Keratinocyte (primary cell): ENCODE data around the gene GPC4. TPM values are rescaled to one million over a fixed set of nuclear protein-coding genes. Genes with fewer than 3 reads are reported as not detected.

Experiments used
- DNase-seq: peaks from one replicate; pipeline ENCODE4 v3.0.0-alpha.2; 2011; ENCODE audit warnings: low read depth, missing footprints, low spot score
- FAIRE-seq: peaks from 2 replicates; lab custom pipeline; 2011; peaks lifted over from hg19 to GRCh38; lab: Jason Lieb, UNC
- H2AFZ ChIP-seq: 2 replicates; pipeline ENCODE4 v1.6.0; 2012; ENCODE audit warnings: low read length, control low read depth, inconsistent platforms; ENCODE audit not compliant: control insufficient read depth
- H3K27ac ChIP-seq: 2 replicates; pipeline ENCODE4 v1.5.1; 2011; ENCODE audit warnings: low read length; ENCODE audit not compliant: control insufficient read depth, insufficient read depth
- H3K27me3 ChIP-seq: 3 replicates; pipeline ENCODE4 v1.6.0; 2011; ENCODE audit warnings: low read length; ENCODE audit not compliant: control insufficient read depth, insufficient read depth; ENCODE audit errors: extremely low read depth
- H3K36me3 ChIP-seq, 2 experiments: 2 replicates in 1 of 2; 3 replicates in 1 of 2; pipeline ENCODE4 v1.5.1; 2011; ENCODE audit warnings: low read length in 2 of 2, mild to moderate bottlenecking in 1 of 2; ENCODE audit not compliant: control insufficient read depth in 2 of 2, insufficient read depth in 2 of 2; ENCODE audit errors: extremely low read depth in 1 of 2
- H3K4me1 ChIP-seq: 3 replicates; pipeline ENCODE4 v1.5.1; 2011; ENCODE audit warnings: low read length; ENCODE audit not compliant: control insufficient read depth, insufficient read depth; ENCODE audit errors: extremely low read depth
- H3K4me2 ChIP-seq: 3 replicates; pipeline ENCODE4 v1.6.0; 2011; ENCODE audit warnings: low read depth, low read length; ENCODE audit not compliant: control insufficient read depth, insufficient read depth; ENCODE audit errors: extremely low read depth
- H3K4me3 ChIP-seq, 3 experiments: fragments of 200-600 bp in 1 of 3; sonication (generic) in 1 of 3; 2 replicates in 2 of 3; 3 replicates in 1 of 3; pipeline ENCODE4 v1.5.1; 2011 to 2016; ENCODE audit warnings: low read length in 3 of 3, mild to moderate bottlenecking in 3 of 3, control low read depth in 2 of 3, inconsistent platforms in 1 of 3, low read depth in 1 of 3, mixed read lengths in 1 of 3, mixed run types in 1 of 3, moderate library complexity in 1 of 3; ENCODE audit not compliant: control insufficient read depth in 2 of 3, insufficient read depth in 2 of 3; ENCODE audit errors: extremely low read depth in 1 of 3
- H3K79me2 ChIP-seq: 2 replicates; pipeline ENCODE4 v1.6.0; 2012; ENCODE audit warnings: low read length; ENCODE audit not compliant: control insufficient read depth, insufficient read depth
- H3K9ac ChIP-seq: 3 replicates; pipeline ENCODE4 v1.6.0; 2011; ENCODE audit warnings: low read length; ENCODE audit not compliant: control insufficient read depth, insufficient read depth; ENCODE audit errors: extremely low read depth
- H3K9me1 ChIP-seq: 3 replicates; pipeline ENCODE4 v1.6.0; 2011; ENCODE audit warnings: low read length; ENCODE audit not compliant: control insufficient read depth, insufficient read depth; ENCODE audit errors: extremely low read depth
- H3K9me3 ChIP-seq: 2 replicates; pipeline ENCODE4 v1.5.1; 2012; ENCODE audit warnings: low read depth, low read length; ENCODE audit not compliant: control insufficient read depth
- H4K20me1 ChIP-seq: 3 replicates; pipeline ENCODE4 v1.6.0; 2011; ENCODE audit warnings: low read length; ENCODE audit not compliant: control insufficient read depth, insufficient read depth; ENCODE audit errors: extremely low read depth
- CTCF ChIP-seq, 3 experiments: IDR thresholded peaks in 1 of 3; conservative IDR thresholded peaks in 1 of 3; optimal IDR thresholded peaks in 1 of 3; 2 replicates in 2 of 3; 3 replicates in 1 of 3; pipeline versions ENCODE3 to v1.5.1; 2011; ENCODE audit warnings: low read length in 3 of 3, mild to moderate bottlenecking in 3 of 3, moderate library complexity in 2 of 3, control low read depth in 1 of 3, inconsistent platforms in 1 of 3; ENCODE audit not compliant: insufficient read depth in 2 of 3; ENCODE audit errors: extremely low read depth in 1 of 3
- EZH2 ChIP-seq: IDR thresholded peaks from one replicate; pipeline ENCODE4 v1.6.1; 2012; ENCODE audit warnings: inconsistent platforms, mild to moderate bottlenecking, low read length, moderate library complexity
- dilution Hi-C: fragments of 300-500 bp; cut with MboI; formaldehyde crosslinking; loops from one replicate; pipeline ENCODE4 v1.7.0; 2020; ENCODE audit warnings: low sequenced_read_pairs; ENCODE audit not compliant: extremely low pct_ligation_motif_present
- polyA plus RNA-seq, 5 experiments: library from polyadenylated mRNA; depleted of rRNA in 3 of 5; stranded (reverse) in 3 of 5; stranded (forward) in 1 of 5; unstranded in 1 of 5; fragments of >200 nt; gene quantifications; 1 replicate in 1 of 5; 2 replicates in 3 of 5; 3 replicates in 1 of 5; pipeline versions ENCODE4 v1.2.1 to v1.2.3, GENCODE V29; 2011 to 2012; ENCODE audit warnings: missing spikeins in 2 of 5, low read depth in 1 of 5, low replicate concordance in 1 of 5

Gene GPC4
- polyA plus RNA-seq, 1 donor (not counting 4 experiments of a cell fraction or from before 2014, with no cell fraction given): 0.76 TPM

- Histone ChIP-seq H3K4me3 (no peak overlapping the region), H3K27me3 (no peaks in the 10 kb centered on the region), H3K9me1 (no peaks in the 10 kb centered on the region), H3K27ac (no peak overlapping the region), H3K4me1 (no peaks in the 10 kb centered on the region), H4K20me1 (no peaks in the 10 kb centered on the region), H3K9me3 (no peaks in the 10 kb centered on the region), H3K9ac (no peak overlapping the region), H2AFZ (no peak overlapping the region), H3K4me2 (no peak overlapping the region), H3K36me3 (no peaks in the 10 kb centered on the region), H3K79me2 (no peaks in the 10 kb centered on the region)
- dilution Hi-C loops: no loop called here
- DNase-seq (no peak), FAIRE-seq (no peak)
- TF ChIP-seq CTCF (optimal IDR thresholded peaks at IDR 0.05 in 1 of 3, IDR thresholded peaks at IDR 0.05 in 1 of 3, conservative IDR thresholded peaks at IDR 0.05 in 1 of 3; ENCODE audit: extremely low read depth in 1 of 3, insufficient read depth in 2 of 3, low read length in 3 of 3) (no peak), EZH2 (no peak)
Measured at GRCh38 chrX:133391111-133391510, 24.2 kb downstream of the GPC4 start.

- DNase-seq (no peak), FAIRE-seq (no peak)
- Histone ChIP-seq H3K27me3 (no peaks in the 10 kb centered on the region), H3K4me3 (no peak overlapping the region), H2AFZ (no peak overlapping the region), H3K9ac (no peak overlapping the region), H3K36me3 (no peaks in the 10 kb centered on the region), H3K9me1 (no peaks in the 10 kb centered on the region), H3K9me3 (no peaks in the 10 kb centered on the region), H3K79me2 (no peaks in the 10 kb centered on the region), H3K27ac (no peak overlapping the region), H3K4me1 (no peaks in the 10 kb centered on the region), H4K20me1 (no peaks in the 10 kb centered on the region), H3K4me2 (no peak overlapping the region)
- dilution Hi-C loops: no loop called here
- no peak for TF ChIP-seq CTCF (optimal IDR thresholded peaks at IDR 0.05 in 1 of 3, IDR thresholded peaks at IDR 0.05 in 1 of 3, conservative IDR thresholded peaks at IDR 0.05 in 1 of 3; ENCODE audit: extremely low read depth in 1 of 3, insufficient read depth in 2 of 3, low read length in 3 of 3)
- no peak for TF ChIP-seq EZH2
Measured at GRCh38 chrX:133390676-133391075, 24.6 kb downstream of the GPC4 start.
